Mesothelial cell of epicardium (in vitro differentiated cells): Measurements from ENCODE around the gene LY6G6F. TPM values are rescaled to one million over a fixed set of nuclear protein-coding genes. Genes with fewer than 3 reads are reported as not detected.
A peak's percentile ranks its signal among the peaks of the same experiment; 100 is the strongest.

Experiments
- DNase-seq, 2 experiments: peaks; one replicate each; pipeline ENCODE4 v3.0.0; 2021; ENCODE audit warnings: low spot score in 2 of 2; ENCODE audit not compliant: unreplicated experiment in 2 of 2
- H3K27ac Mint-ChIP-seq: 2 replicates; pipeline ENCODE4 v1.8.0; 2021; ENCODE audit warnings: mixed read lengths
- H3K27me3 Mint-ChIP-seq: 2 replicates; pipeline ENCODE4 v1.8.0; 2021; ENCODE audit warnings: low read depth, mixed read lengths
- H3K36me3 Mint-ChIP-seq: 2 replicates; pipeline ENCODE4 v1.8.0; 2021; ENCODE audit warnings: mixed read lengths
- H3K4me1 Mint-ChIP-seq: 2 replicates; pipeline ENCODE4 v1.8.0; 2021; ENCODE audit warnings: mixed read lengths
- H3K4me3 Mint-ChIP-seq: 2 replicates; pipeline ENCODE4 v1.8.0; 2021; ENCODE audit warnings: mild to moderate bottlenecking, moderate library complexity, mixed read lengths
- H3K9me3 Mint-ChIP-seq: 2 replicates; pipeline ENCODE4 v1.8.0; 2021; ENCODE audit warnings: mixed read lengths
- total RNA-seq: library from RNA; stranded (reverse); gene quantifications from 3 replicates; pipeline ENCODE4 v1.2.1, GENCODE V29; 2021
- TF ChIP-seq, protein P1 (sequence below): fragments of 200-600 bp; sonication (generic); IDR thresholded peaks from one replicate; pipeline ENCODE4 v1.5.0; 2021; ENCODE audit warnings: antibody characterized with exemption; ENCODE audit not compliant: unreplicated experiment

The LY6G6F gene
- total RNA-seq, 1 donor from 2014 or later, result not detected

DNA sequence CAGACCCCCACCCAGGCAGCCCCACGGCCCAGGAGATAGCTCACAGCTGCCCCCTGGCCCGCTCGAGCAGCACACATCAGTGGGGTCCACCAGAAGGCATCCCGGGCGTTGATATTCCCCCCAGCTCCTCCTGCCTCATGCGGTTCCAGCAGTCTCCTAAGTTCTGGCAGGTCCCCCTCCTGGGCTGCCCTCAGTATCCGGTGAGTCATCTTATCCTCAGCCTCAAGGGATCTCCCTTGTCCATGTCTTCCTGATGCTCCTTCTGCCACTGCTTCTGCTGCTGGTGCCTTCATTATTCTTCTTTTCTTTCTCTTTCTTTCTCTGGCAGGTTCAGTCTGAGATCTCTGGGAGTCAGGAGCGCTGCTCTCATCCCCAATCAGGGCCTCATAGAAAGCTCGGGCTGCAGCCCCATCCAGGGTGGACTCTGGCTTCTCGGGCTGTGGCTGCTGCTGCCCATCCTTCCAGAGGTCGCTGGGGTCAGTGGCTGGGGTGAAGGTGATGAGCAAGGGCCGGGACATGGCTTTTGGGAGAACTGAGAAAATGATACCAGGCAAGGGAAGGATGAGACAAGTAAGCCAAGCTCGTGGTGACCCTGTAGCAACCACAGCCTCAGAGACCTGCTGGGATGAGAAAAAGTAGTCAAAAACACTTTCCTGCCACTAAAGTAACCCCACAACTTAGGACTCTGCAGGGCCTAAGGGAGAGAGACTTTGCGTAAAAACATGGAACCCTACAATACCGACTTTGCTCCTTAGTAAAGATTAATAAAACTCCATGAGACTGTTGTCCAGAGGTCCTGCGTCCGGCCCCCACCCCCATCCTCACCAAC, 42.5 kb upstream of the LY6G6F start:
- H3K27ac Mint-ChIP-seq, result peak overlapping the region; percentile 95
- H3K27me3 Mint-ChIP-seq, result no peaks in the 10 kb centered on the region
- H3K4me3 Mint-ChIP-seq, result peak overlapping the region; percentile 86
- H3K36me3 Mint-ChIP-seq, result peaks cover 10% of the 10 kb centered on the region
- H3K4me1 Mint-ChIP-seq, result peaks cover 58% of the 10 kb centered on the region
- TF ChIP-seq, protein P1, sequence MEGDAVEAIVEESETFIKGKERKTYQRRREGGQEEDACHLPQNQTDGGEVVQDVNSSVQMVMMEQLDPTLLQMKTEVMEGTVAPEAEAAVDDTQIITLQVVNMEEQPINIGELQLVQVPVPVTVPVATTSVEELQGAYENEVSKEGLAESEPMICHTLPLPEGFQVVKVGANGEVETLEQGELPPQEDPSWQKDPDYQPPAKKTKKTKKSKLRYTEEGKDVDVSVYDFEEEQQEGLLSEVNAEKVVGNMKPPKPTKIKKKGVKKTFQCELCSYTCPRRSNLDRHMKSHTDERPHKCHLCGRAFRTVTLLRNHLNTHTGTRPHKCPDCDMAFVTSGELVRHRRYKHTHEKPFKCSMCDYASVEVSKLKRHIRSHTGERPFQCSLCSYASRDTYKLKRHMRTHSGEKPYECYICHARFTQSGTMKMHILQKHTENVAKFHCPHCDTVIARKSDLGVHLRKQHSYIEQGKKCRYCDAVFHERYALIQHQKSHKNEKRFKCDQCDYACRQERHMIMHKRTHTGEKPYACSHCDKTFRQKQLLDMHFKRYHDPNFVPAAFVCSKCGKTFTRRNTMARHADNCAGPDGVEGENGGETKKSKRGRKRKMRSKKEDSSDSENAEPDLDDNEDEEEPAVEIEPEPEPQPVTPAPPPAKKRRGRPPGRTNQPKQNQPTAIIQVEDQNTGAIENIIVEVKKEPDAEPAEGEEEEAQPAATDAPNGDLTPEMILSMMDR, result no peak
- H3K9me3 Mint-ChIP-seq, result no peaks in the 10 kb centered on the region
- DNase-seq, result no peak

DNA sequence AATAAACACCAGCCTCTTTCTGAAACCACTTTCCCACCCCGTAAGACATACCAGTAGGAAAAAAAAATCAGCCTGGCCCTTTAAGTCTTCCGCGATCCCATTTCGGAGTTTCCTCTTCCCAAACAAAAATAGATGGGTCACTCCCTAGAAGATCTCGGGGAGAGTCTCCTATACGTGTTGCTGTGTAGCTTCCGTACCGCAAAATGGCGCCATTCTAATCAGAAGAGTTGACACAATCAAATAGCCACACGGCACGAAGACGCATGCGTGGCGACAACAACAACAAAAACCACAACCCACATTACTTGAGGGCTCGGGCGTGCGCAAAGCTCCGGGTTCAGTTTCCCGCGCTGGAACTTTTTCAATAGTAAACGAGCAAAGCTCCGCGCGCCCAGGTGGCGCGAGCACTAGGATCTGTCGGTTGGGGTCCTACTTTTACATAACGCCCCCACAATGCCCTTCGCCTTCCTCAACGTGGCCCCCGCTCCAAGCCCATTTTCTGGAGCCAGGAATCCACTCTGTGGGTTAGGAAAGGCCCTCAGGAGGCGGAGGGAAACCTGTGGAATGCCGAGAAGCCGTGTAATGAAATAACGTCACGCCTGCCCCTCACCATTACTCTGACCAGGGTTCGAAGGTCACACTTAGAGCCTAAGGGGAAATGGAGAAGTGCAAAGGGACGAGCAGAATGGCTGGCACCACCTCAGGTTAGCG, 41.7 kb upstream of the LY6G6F start, which contains the start of gene GPANK1:
TSS of gene GPANK1 (minus strand) at position 208 of the 711 bp plus-strand sequence. CDS start 519 bp downstream, outside the sequence.
- peaks cover 50% of the 10 kb centered on the region for H3K4me1 Mint-ChIP-seq
- DNase-seq, result peak; percentile 61 to 82
- H3K27me3 Mint-ChIP-seq, result no peaks in the 10 kb centered on the region
- TF ChIP-seq, protein P1, result no peak
- H3K27ac Mint-ChIP-seq, result peak within 1 kb of the TSS; percentile 95
- no peaks in the 10 kb centered on the region for H3K9me3 Mint-ChIP-seq
- H3K4me3 Mint-ChIP-seq, result peak within 1 kb of the TSS; percentile 86
- H3K36me3 Mint-ChIP-seq, result peaks cover 13% of the 10 kb centered on the region

DNA sequence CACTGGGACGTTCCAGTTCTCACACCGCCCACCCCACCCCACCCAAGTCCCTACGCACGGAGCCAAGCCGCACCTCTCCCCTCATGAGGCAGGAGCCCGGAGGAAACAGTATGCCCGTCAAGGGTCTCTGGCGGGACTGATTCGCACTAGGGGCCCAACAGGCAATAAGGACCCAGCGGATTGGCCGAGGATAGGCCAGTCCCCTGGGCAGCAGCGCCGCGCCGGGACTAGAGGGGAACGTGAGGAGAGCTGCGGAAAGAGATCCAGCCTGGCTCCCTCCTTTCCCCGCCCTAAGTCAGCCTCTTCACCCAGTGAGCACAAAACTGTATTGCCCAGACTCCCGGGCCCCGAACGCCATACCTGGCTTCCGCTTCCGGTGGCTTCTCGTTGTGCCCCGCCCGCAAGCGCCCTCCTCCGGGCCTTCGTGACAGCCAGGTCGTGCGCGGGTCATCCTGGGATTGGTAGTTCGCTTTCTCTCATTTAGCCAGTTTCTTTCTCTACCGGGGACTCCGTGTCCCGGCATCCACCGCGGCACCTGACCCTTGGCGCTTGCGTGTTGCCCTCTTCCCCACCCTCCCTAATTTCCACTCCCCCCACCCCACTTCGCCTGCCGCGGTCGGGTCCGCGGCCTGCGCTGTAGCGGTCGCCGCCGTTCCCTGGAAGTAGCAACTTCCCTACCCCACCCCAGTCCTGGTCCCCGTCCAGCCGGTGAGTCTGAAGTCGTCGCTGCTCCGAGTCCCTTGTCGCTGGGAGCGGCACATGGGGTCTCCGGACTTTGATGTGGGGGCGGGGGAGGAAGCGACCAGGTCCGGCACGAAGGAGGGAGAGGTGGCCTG, 40.9 kb upstream of the LY6G6F start, which contains the start of gene CSNK2B:
TSS of gene CSNK2B (plus strand) at position 580 of the 836 bp plus-strand sequence. CDS start 752 bp downstream, outside the sequence.
- Mint-ChIP-seq H3K27ac (peak within 1 kb of the TSS; percentile 95), H3K36me3 (peaks cover 18% of the 10 kb centered on the region), H3K9me3 (no peaks in the 10 kb centered on the region), H3K4me3 (peak within 1 kb of the TSS; percentile 86), H3K4me1 (peaks cover 47% of the 10 kb centered on the region), H3K27me3 (no peaks in the 10 kb centered on the region)
- TF ChIP-seq, protein P1, result no peak
- DNase-seq, result peak; percentile 89 to 93

DNA sequence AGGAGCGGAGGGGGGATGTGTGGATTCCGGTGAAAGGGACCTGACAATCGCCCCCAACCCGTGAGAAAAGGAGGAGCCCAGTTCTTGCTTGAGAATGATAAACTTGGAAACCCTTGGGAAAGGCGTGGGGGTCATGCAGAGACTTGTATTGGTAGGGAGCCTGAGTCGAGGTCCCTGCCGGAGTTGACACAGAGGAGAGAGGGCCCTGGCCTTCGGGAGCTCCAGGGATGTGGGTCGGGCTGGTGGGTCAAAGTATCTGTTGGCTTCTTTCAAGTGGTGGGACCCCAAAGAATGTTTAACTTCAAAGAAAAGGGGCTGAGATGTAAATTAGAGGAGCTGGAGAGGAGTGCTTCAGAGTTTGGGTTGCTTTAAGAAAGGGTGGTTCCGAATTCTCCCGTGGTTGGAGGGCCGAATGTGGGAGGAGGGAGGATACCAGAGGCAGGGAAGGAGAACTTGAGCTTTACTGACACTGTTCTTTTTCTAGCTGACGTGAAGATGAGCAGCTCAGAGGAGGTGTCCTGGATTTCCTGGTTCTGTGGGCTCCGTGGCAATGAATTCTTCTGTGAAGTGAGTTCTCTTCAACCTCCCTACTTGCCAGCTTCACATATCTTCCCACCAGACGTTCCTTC, 40.2 kb upstream of the LY6G6F start:
- Mint-ChIP-seq H3K36me3 (peaks cover 18% of the 10 kb centered on the region), H3K4me1 (peaks cover 41% of the 10 kb centered on the region), H3K27me3 (no peaks in the 10 kb centered on the region), H3K4me3 (peak overlapping the region; percentile 86), H3K9me3 (no peaks in the 10 kb centered on the region), H3K27ac (peak overlapping the region; percentile 95)
- TF ChIP-seq, protein P1, result no peak
- DNase-seq, result no peak

DNA sequence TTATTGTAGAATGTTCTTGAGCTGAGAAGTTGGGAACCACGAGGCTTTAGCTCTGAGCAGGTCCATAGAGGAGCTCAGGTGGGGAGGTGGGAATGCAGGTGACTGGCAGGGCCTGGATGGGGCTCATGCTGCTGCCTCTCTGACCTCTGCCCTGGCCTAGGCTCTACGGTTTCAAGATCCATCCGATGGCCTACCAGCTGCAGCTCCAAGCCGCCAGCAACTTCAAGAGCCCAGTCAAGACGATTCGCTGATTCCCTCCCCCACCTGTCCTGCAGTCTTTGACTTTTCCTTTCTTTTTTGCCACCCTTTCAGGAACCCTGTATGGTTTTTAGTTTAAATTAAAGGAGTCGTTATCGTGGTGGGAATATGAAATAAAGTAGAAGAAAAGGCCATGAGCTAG, 37.0 kb upstream of the LY6G6F start, which contains the start of gene LY6G5B:
TSS of gene LY6G5B (plus strand) at position 301 of the 400 bp plus-strand sequence. CDS start 975 bp downstream, outside the sequence.
- Mint-ChIP-seq H3K27ac (no peak within 1 kb of the TSS), H3K4me1 (peaks cover 19% of the 10 kb centered on the region), H3K9me3 (no peaks in the 10 kb centered on the region), H3K36me3 (peaks cover 27% of the 10 kb centered on the region), H3K27me3 (no peaks in the 10 kb centered on the region), H3K4me3 (no peak within 1 kb of the TSS)
- DNase-seq, result no peak
- TF ChIP-seq, protein P1, result no peak
